Neural cell (in vitro differentiated cells): ENCODE results near the gene INPP5A. TPM values are rescaled to one million over a fixed set of nuclear protein-coding genes. Genes with fewer than 3 reads are reported as not detected.

ENCODE experiments used
- H2AFZ ChIP-seq: fragments of 200-600, 300-800 bp; sonication (generic), shearing (Covaris generic); 2 replicates; pipeline ENCODE4 v1.6.0; 2014; ENCODE audit warnings: low read depth, mild to moderate bottlenecking, antibody characterized with exemption, low read length, moderate library complexity
- H3F3A ChIP-seq: fragments of 200-600 bp; shearing (Covaris generic); 2 replicates; pipeline ENCODE4 v1.6.1; 2016; ENCODE audit warnings: mild to moderate bottlenecking, moderate library complexity, mixed read lengths, antibody characterized with exemption, low read length; ENCODE audit not compliant: insufficient read depth, poor library complexity, severe bottlenecking
- H3K27ac ChIP-seq: fragments of 200-600, 300-800 bp; sonication (generic), shearing (Covaris generic); 2 replicates; pipeline ENCODE4 v1.5.1; 2014; ENCODE audit warnings: mild to moderate bottlenecking, low read length, moderate library complexity
- H3K27me3 ChIP-seq: fragments of 300-800, 200-600 bp; sonication (generic), shearing (Covaris generic); 2 replicates; pipeline ENCODE4 v1.6.0; 2014; ENCODE audit warnings: mild to moderate bottlenecking, low read depth, low read length, moderate library complexity; ENCODE audit not compliant: insufficient read depth
- H3K36me3 ChIP-seq: fragments of 300-800, 200-600 bp; sonication (generic), shearing (Covaris generic); 2 replicates; pipeline ENCODE4 v1.5.1; 2014; ENCODE audit warnings: mild to moderate bottlenecking, antibody characterized with exemption, low read length, moderate library complexity; ENCODE audit not compliant: insufficient read depth
- H3K4me2 ChIP-seq: fragments of 300-800, 200-600 bp; sonication (generic), shearing (Covaris generic); 2 replicates; pipeline ENCODE4 v1.6.0; 2014; ENCODE audit warnings: mild to moderate bottlenecking, low read length
- H3K4me3 ChIP-seq: fragments of 300-800, 200-600 bp; sonication (generic), shearing (Covaris generic); 2 replicates; pipeline ENCODE4 v1.5.1; 2014; ENCODE audit warnings: mild to moderate bottlenecking, low read length, moderate library complexity
- H3K79me2 ChIP-seq: fragments of 200-600 bp; shearing (Covaris generic); replicated peaks from 2 replicates; pipeline ENCODE4 v1.6.0; 2014; ENCODE audit warnings: mild to moderate bottlenecking, low read length, moderate library complexity; ENCODE audit not compliant: insufficient read depth
- H3K9ac ChIP-seq: fragments of 300-800, 200-600 bp; sonication (generic), shearing (Covaris generic); 2 replicates; pipeline ENCODE4 v1.6.1; 2016; ENCODE audit warnings: mild to moderate bottlenecking, low read length, mixed read lengths
- H3K9me2 ChIP-seq: fragments of 200-600 bp; shearing (Covaris generic); 2 replicates; pipeline ENCODE4 v1.6.1; 2016; ENCODE audit warnings: mild to moderate bottlenecking, low read length, mixed read lengths; ENCODE audit not compliant: insufficient read depth
- H3K9me3 ChIP-seq: fragments of 200-600, 300-800 bp; sonication (generic), shearing (Covaris generic); 2 replicates; pipeline ENCODE4 v1.6.1; 2016; ENCODE audit warnings: mild to moderate bottlenecking, mixed run types, low read length, moderate library complexity, mixed read lengths
- H4K20me1 ChIP-seq: fragments of 200-600 bp; shearing (Covaris generic); 2 replicates; pipeline ENCODE4 v1.6.1; 2016; ENCODE audit warnings: mild to moderate bottlenecking, mixed run types; ENCODE audit not compliant: insufficient read depth
- EP300 ChIP-seq: fragments of 450-650 bp; conservative IDR thresholded peaks from 2 replicates; pipeline ENCODE4 v1.6.1; 2014; ENCODE audit warnings: antibody characterized with exemption, mild to moderate bottlenecking, moderate library complexity; ENCODE audit not compliant: poor library complexity, severe bottlenecking
- EZH2 ChIP-seq: fragments of 200-600, 300-800 bp; shearing (Covaris generic), sonication (generic); IDR thresholded peaks from 2 replicates; pipeline ENCODE4 v1.6.1; 2014; ENCODE audit warnings: antibody characterized with exemption, low read length, borderline replicate concordance, mild to moderate bottlenecking; ENCODE audit not compliant: insufficient read depth, poor library complexity, severe bottlenecking
- MXI1 ChIP-seq: fragments of 450-650 bp; conservative IDR thresholded peaks from 2 replicates; pipeline ENCODE4 v1.6.1; 2014; ENCODE audit warnings: antibody characterized with exemption, mild to moderate bottlenecking; ENCODE audit not compliant: poor library complexity, severe bottlenecking
- POLR2AphosphoS5 ChIP-seq: IDR thresholded peaks from 2 replicates; pipeline ENCODE4 v1.6.1; 2012
- RAD21 ChIP-seq: fragments of 450-650 bp; conservative IDR thresholded peaks from 2 replicates; pipeline ENCODE4 v1.6.1; 2014; ENCODE audit warnings: antibody characterized with exemption, mild to moderate bottlenecking, moderate library complexity
- SMC3 ChIP-seq: fragments of 450-650 bp; conservative IDR thresholded peaks from 2 replicates; pipeline ENCODE4 v1.6.1; 2014; ENCODE audit warnings: antibody characterized with exemption, mild to moderate bottlenecking, moderate library complexity; ENCODE audit not compliant: poor library complexity
- TAF1 ChIP-seq: IDR thresholded peaks from 2 replicates; pipeline ENCODE4 v1.6.1; 2012; ENCODE audit warnings: low read depth
- polyA plus RNA-seq: library from polyadenylated mRNA; depleted of rRNA; stranded (reverse); fragments of >200 nt; gene quantifications from 2 replicates; pipeline ENCODE4 v1.2.3, GENCODE V29; 2014
- TF ChIP-seq, protein P1 (sequence below): IDR thresholded peaks from 2 replicates; pipeline ENCODE4 v1.6.1; 2012; ENCODE audit warnings: borderline replicate concordance
- TF ChIP-seq, protein P2 (sequence below): fragments of 450-650 bp; IDR thresholded peaks from 2 replicates; pipeline ENCODE4 v1.5.1; 2014; ENCODE audit warnings: antibody characterized with exemption, mild to moderate bottlenecking, moderate library complexity; ENCODE audit not compliant: poor library complexity, severe bottlenecking

INPP5A gene
- polyA plus RNA-seq, 1 donor from 2014 or later, result 48.8 TPM

DNA sequence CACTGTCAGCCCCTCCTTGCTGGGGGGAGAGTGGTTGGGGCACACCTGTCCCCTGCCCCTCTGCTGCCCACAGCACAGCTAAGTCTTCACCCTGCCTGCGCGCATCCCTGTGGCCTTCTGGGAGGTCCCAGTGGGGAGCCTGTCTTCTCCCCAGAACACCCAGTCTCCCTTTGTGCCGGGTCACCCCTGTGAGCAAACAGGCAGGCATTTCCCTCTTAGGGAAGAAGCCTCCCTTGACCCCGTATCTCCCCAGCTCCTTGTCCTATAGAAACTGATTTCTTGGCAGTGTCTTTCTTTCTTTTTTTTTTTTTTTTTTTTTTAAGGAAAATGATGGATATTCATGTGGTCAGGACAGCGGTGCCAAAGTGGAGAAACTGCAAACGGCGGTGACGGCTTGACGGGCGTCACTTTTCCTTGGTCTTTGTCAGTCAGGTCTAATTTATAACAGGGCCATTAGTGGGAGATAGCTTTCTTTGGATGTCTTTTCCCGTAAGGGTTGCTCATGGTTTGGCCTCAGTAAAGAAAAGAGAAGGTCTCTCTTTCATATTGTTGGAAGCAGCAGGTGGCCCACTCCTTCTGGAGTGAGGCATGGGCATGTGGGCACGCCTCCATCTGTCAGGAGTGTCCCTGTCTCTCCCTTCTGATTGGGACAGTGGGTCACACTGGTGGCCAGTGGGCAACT lies 133.1 kb downstream of the INPP5A start:
- Histone ChIP-seq H3F3A (peaks cover 8% of the 10 kb centered on the region), H3K4me2 (no peak overlapping the region), H2AFZ (no peak overlapping the region), H3K9me3 (no peaks in the 10 kb centered on the region), H3K4me3 (no peak overlapping the region), H3K9ac (no peak overlapping the region), H3K27ac (no peak overlapping the region), H3K9me2 (no peaks in the 10 kb centered on the region), H3K36me3 (no peaks in the 10 kb centered on the region), H3K27me3 (no peaks in the 10 kb centered on the region), H3K79me2 (no peaks in the 10 kb centered on the region), H4K20me1 (no peaks in the 10 kb centered on the region)
- TF ChIP-seq TAF1, result no peak
- no peak for TF ChIP-seq RAD21
- TF ChIP-seq MXI1, result no peak
- no peak for TF ChIP-seq EZH2
- TF ChIP-seq SMC3, result no peak
- TF ChIP-seq, protein P1, sequence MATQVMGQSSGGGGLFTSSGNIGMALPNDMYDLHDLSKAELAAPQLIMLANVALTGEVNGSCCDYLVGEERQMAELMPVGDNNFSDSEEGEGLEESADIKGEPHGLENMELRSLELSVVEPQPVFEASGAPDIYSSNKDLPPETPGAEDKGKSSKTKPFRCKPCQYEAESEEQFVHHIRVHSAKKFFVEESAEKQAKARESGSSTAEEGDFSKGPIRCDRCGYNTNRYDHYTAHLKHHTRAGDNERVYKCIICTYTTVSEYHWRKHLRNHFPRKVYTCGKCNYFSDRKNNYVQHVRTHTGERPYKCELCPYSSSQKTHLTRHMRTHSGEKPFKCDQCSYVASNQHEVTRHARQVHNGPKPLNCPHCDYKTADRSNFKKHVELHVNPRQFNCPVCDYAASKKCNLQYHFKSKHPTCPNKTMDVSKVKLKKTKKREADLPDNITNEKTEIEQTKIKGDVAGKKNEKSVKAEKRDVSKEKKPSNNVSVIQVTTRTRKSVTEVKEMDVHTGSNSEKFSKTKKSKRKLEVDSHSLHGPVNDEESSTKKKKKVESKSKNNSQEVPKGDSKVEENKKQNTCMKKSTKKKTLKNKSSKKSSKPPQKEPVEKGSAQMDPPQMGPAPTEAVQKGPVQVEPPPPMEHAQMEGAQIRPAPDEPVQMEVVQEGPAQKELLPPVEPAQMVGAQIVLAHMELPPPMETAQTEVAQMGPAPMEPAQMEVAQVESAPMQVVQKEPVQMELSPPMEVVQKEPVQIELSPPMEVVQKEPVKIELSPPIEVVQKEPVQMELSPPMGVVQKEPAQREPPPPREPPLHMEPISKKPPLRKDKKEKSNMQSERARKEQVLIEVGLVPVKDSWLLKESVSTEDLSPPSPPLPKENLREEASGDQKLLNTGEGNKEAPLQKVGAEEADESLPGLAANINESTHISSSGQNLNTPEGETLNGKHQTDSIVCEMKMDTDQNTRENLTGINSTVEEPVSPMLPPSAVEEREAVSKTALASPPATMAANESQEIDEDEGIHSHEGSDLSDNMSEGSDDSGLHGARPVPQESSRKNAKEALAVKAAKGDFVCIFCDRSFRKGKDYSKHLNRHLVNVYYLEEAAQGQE, result no peak
- TF ChIP-seq POLR2AphosphoS5, result no peak
- no peak for TF ChIP-seq EP300
- TF ChIP-seq, protein P2, sequence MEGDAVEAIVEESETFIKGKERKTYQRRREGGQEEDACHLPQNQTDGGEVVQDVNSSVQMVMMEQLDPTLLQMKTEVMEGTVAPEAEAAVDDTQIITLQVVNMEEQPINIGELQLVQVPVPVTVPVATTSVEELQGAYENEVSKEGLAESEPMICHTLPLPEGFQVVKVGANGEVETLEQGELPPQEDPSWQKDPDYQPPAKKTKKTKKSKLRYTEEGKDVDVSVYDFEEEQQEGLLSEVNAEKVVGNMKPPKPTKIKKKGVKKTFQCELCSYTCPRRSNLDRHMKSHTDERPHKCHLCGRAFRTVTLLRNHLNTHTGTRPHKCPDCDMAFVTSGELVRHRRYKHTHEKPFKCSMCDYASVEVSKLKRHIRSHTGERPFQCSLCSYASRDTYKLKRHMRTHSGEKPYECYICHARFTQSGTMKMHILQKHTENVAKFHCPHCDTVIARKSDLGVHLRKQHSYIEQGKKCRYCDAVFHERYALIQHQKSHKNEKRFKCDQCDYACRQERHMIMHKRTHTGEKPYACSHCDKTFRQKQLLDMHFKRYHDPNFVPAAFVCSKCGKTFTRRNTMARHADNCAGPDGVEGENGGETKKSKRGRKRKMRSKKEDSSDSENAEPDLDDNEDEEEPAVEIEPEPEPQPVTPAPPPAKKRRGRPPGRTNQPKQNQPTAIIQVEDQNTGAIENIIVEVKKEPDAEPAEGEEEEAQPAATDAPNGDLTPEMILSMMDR, result no peak

- Histone ChIP-seq H3K9me2 (no peaks in the 10 kb centered on the region), H3K36me3 (no peaks in the 10 kb centered on the region), H3K27ac (no peak overlapping the region), H3K79me2 (no peaks in the 10 kb centered on the region), H3K27me3 (no peaks in the 10 kb centered on the region), H3F3A (peaks cover 5% of the 10 kb centered on the region), H3K4me3 (no peak overlapping the region), H3K4me2 (no peak overlapping the region), H2AFZ (no peak overlapping the region), H3K9me3 (no peaks in the 10 kb centered on the region), H3K9ac (no peak overlapping the region), H4K20me1 (no peaks in the 10 kb centered on the region)
- TF ChIP-seq, protein P1, result no peak
- no peak for TF ChIP-seq MXI1
- TF ChIP-seq, protein P2, result no peak
- TF ChIP-seq RAD21, result no peak
- no peak for TF ChIP-seq SMC3
- TF ChIP-seq TAF1, result no peak
- no peak for TF ChIP-seq EP300
- TF ChIP-seq POLR2AphosphoS5, result no peak
- no peak for TF ChIP-seq EZH2
These were observed 133.9 kb downstream of the INPP5A start for GRCh38 chr10:132671228-132672154.
